Liver (tissue), 9 donors: ENCODE measurements around the gene CAVIN3. TPM values are rescaled to one million over a fixed set of nuclear protein-coding genes. Genes with fewer than 3 reads are reported as not detected.
"Not testable (repeated sequence)": the region's sequence is repeated elsewhere in the genome, so short reads cannot be mapped to it uniquely, and the experiment has no call there.

Experiments
- DNase-seq: peaks from one replicate; pipeline ENCODE4 v3.0.0-alpha.2; 2017; ENCODE audit warnings: low spot score
- H3K27ac ChIP-seq, 2 donors: one replicate each; pipeline ENCODE4 v1.7.0; 2013; ENCODE audit warnings: inconsistent platforms in 2 of 2, low read length in 2 of 2, control low read depth in 1 of 2, low read depth in 1 of 2, mild to moderate bottlenecking in 1 of 2
- H3K27me3 ChIP-seq, 4 donors: one replicate each; pipeline versions ENCODE4 v1.6.1 to v1.7.0; 2013; ENCODE audit warnings: low read length in 3 of 4, inconsistent platforms in 1 of 4, mild to moderate bottlenecking in 1 of 4, moderate library complexity in 1 of 4; ENCODE audit not compliant: control insufficient read depth in 4 of 4, insufficient read depth in 4 of 4
- H3K36me3 ChIP-seq, 4 donors: one replicate each; pipeline versions ENCODE4 v1.6.1 to v1.7.0; 2013; ENCODE audit warnings: low read length in 3 of 4, mild to moderate bottlenecking in 3 of 4, low read depth in 1 of 4, moderate library complexity in 1 of 4; ENCODE audit not compliant: control insufficient read depth in 4 of 4, insufficient read depth in 3 of 4
- H3K4me1 ChIP-seq, 4 donors: one replicate each; pipeline versions ENCODE4 v1.6.1 to v1.7.0; 2013; ENCODE audit warnings: low read length in 3 of 4, mild to moderate bottlenecking in 3 of 4, moderate library complexity in 1 of 4; ENCODE audit not compliant: control insufficient read depth in 4 of 4, insufficient read depth in 4 of 4
- H3K4me3 ChIP-seq, 3 donors: one replicate each; pipeline versions ENCODE4 v1.6.1 to v1.7.0; 2013; ENCODE audit warnings: low read length in 3 of 3, control low read depth in 1 of 3, low read depth in 1 of 3, mild to moderate bottlenecking in 1 of 3
- H3K9ac ChIP-seq, 2 donors: one replicate each; pipeline ENCODE4 v1.7.0; 2013; ENCODE audit warnings: low read length in 2 of 2, mild to moderate bottlenecking in 2 of 2, moderate library complexity in 2 of 2, control low read depth in 1 of 2, low read depth in 1 of 2
- H3K9me3 ChIP-seq, 4 donors: one replicate each; pipeline versions ENCODE4 v1.6.1 to v1.7.0; 2013; ENCODE audit warnings: low read length in 3 of 4; ENCODE audit not compliant: control insufficient read depth in 4 of 4
- EGR1 ChIP-seq, 2 donors: IDR thresholded peaks; 2 replicates each; pipeline ENCODE4 v1.6.1; 2016 to 2018; ENCODE audit warnings: antibody characterized with exemption in 2 of 2, low read depth in 2 of 2
- FOXA2 ChIP-seq: IDR thresholded peaks from 2 replicates; pipeline ENCODE4 v1.6.1; 2016; ENCODE audit warnings: antibody characterized with exemption
- HNF4A ChIP-seq, 2 donors: conservative IDR thresholded peaks; 2 replicates each; pipeline ENCODE4 v1.6.1; 2016; ENCODE audit warnings: antibody characterized with exemption in 2 of 2, mild to moderate bottlenecking in 2 of 2
- HNF4G ChIP-seq: IDR thresholded peaks from 2 replicates; pipeline ENCODE4 v1.6.1; 2016; ENCODE audit warnings: antibody characterized with exemption
- NR2F2 ChIP-seq: IDR thresholded peaks from 2 replicates; pipeline ENCODE4 v1.6.1; 2016; ENCODE audit warnings: antibody characterized with exemption
- YY1 ChIP-seq: IDR thresholded peaks from 2 replicates; pipeline ENCODE4 v1.6.1; 2016; ENCODE audit warnings: antibody characterized with exemption, mild to moderate bottlenecking
- WGBS: extraction: QIAGEN DNeasy Blood & Tissue Kit; methylation state at CpG from one replicate; pipeline ENCODE4 v1.1.7; 2013; 5-methylcytosine and 5-hydroxymethylcytosine counted together
- polyA plus RNA-seq, 2 donors: library from polyadenylated mRNA; stranded (reverse) in 1 of 2; unstranded in 1 of 2; fragments of 200-250 nt in 1 of 2; fragments of >200 nt in 1 of 2; fragmentation: Nextera tagmentation in 1 of 2; extraction: Ambion mirVana in 1 of 2; gene quantifications; one replicate each; pipeline versions ENCODE4 v1.2.1 to v1.2.3, GENCODE V29; 2013 to 2015
- total RNA-seq, 2 donors: library from RNA; depleted of rRNA; stranded (reverse); fragments of >200 nt; gene quantifications; one replicate each; pipeline ENCODE4 v1.2.3, GENCODE V29; 2014
- TF ChIP-seq, protein P1 (sequence below): IDR thresholded peaks from 2 replicates; pipeline ENCODE4 v1.6.1; 2016; ENCODE audit warnings: antibody characterized with exemption, mild to moderate bottlenecking
- TF ChIP-seq, protein P2 (sequence below): IDR thresholded peaks from 2 replicates; pipeline ENCODE4 v1.6.1; 2016; ENCODE audit warnings: antibody characterized with exemption
- donor health status: healthy.
- donor health status: healthy.
- donor health status: healthy.
- donor health status: healthy.
- donor health status: healthy.

CAVIN3 gene
- total and polyA plus RNA-seq, 4 donors, result 2.5 to 13.9 (median 4.2) TPM

DNA sequence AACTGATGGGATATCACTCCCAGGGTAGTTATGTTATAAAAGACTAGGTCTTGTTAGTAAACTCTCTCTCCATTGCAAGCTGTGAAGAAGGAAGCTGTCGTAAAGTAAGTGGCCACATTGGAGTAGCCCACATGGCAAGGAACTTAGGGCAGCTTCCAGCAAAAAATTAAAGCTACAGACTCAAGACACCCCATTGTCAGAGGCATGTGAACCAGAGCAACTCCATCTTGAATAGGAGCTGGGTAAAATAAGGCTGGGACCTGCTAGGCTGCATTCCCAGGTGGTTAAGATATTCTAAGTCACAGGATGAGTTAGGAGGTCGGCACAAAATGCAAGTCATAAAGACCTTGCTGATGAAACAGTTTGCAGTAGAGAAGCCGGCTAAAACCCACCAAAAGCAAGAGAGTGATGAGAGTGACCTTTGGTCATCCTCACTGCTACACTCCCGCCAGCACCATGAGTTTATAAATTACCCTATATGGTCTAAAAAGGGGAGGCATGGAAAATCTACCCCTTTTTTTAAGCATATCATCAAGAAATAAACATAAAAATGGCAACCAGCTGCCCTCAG lies 36.8 kb downstream of the CAVIN3 start:
- no peak for DNase-seq
- WGBS, result 60% methylated on average over 4 of the region's 4 CpGs
- H3K4me1 ChIP-seq, result no peaks in the 10 kb centered on the region
- no peaks in the 10 kb centered on the region for H3K9me3 ChIP-seq
- peaks cover 0 to 9% (median 0%) of the 10 kb centered on the region in 4 donors for H3K27me3 ChIP-seq
- no peak overlapping the region for H3K27ac ChIP-seq
- no peak overlapping the region for H3K4me3 ChIP-seq
- TF ChIP-seq HNF4G (no peak), EGR1 (IDR thresholded peaks at IDR 0.05; ENCODE audit: low read depth in 2 of 2) (no peak)
- TF ChIP-seq, protein P1, sequence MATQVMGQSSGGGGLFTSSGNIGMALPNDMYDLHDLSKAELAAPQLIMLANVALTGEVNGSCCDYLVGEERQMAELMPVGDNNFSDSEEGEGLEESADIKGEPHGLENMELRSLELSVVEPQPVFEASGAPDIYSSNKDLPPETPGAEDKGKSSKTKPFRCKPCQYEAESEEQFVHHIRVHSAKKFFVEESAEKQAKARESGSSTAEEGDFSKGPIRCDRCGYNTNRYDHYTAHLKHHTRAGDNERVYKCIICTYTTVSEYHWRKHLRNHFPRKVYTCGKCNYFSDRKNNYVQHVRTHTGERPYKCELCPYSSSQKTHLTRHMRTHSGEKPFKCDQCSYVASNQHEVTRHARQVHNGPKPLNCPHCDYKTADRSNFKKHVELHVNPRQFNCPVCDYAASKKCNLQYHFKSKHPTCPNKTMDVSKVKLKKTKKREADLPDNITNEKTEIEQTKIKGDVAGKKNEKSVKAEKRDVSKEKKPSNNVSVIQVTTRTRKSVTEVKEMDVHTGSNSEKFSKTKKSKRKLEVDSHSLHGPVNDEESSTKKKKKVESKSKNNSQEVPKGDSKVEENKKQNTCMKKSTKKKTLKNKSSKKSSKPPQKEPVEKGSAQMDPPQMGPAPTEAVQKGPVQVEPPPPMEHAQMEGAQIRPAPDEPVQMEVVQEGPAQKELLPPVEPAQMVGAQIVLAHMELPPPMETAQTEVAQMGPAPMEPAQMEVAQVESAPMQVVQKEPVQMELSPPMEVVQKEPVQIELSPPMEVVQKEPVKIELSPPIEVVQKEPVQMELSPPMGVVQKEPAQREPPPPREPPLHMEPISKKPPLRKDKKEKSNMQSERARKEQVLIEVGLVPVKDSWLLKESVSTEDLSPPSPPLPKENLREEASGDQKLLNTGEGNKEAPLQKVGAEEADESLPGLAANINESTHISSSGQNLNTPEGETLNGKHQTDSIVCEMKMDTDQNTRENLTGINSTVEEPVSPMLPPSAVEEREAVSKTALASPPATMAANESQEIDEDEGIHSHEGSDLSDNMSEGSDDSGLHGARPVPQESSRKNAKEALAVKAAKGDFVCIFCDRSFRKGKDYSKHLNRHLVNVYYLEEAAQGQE, result no peak
- no peak overlapping the region for H3K9ac ChIP-seq
- no peaks in the 10 kb centered on the region for H3K36me3 ChIP-seq

GRCh38 chr11:6280809-6281208 lies 39.5 kb downstream of the CAVIN3 start:
- H3K36me3 ChIP-seq, H3K27ac ChIP-seq, H3K9ac ChIP-seq, H3K9me3 ChIP-seq, H3K4me3 ChIP-seq, H3K27me3 ChIP-seq, DNase-seq, H3K4me1 ChIP-seq: not testable (repeated sequence)
- WGBS, result 33% methylated on average over 7 of the region's 7 CpGs

- 67% methylated on average over 4 of the region's 4 CpGs for WGBS
- peaks cover 0 to 4% (median 0%) of the 10 kb centered on the region in 4 donors for H3K9me3 ChIP-seq
- no peak for DNase-seq
- no peak overlapping the region for H3K27ac ChIP-seq
- no peaks in the 10 kb centered on the region for H3K4me1 ChIP-seq
- no peak overlapping the region for H3K4me3 ChIP-seq
- H3K27me3 ChIP-seq, result peaks cover 0 to 6% (median under 1%) of the 10 kb centered on the region in 4 donors
- no peak for TF ChIP-seq YY1
- no peak for TF ChIP-seq EGR1 (IDR thresholded peaks at IDR 0.05; ENCODE audit: low read depth in 2 of 2)
- no peak for TF ChIP-seq FOXA2
- TF ChIP-seq, protein P2, sequence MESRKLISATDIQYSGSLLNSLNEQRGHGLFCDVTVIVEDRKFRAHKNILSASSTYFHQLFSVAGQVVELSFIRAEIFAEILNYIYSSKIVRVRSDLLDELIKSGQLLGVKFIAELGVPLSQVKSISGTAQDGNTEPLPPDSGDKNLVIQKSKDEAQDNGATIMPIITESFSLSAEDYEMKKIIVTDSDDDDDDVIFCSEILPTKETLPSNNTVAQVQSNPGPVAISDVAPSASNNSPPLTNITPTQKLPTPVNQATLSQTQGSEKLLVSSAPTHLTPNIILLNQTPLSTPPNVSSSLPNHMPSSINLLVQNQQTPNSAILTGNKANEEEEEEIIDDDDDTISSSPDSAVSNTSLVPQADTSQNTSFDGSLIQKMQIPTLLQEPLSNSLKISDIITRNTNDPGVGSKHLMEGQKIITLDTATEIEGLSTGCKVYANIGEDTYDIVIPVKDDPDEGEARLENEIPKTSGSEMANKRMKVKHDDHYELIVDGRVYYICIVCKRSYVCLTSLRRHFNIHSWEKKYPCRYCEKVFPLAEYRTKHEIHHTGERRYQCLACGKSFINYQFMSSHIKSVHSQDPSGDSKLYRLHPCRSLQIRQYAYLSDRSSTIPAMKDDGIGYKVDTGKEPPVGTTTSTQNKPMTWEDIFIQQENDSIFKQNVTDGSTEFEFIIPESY, result no peak
- no peak for TF ChIP-seq NR2F2
- no peak for TF ChIP-seq HNF4A (conservative IDR thresholded peaks at IDR 0.05)
- H3K36me3 ChIP-seq, result no peaks in the 10 kb centered on the region
- H3K9ac ChIP-seq, result no peak overlapping the region
Measured at GRCh38 chr11:6273188-6273587, 47.1 kb downstream of the CAVIN3 start.
